Left lung (tissue), 10 donors: ENCODE data around the gene FGF1. TPM values are rescaled to one million over a fixed set of nuclear protein-coding genes. Genes with fewer than 3 reads are reported as not detected.
"Not testable (repeated sequence)": the region's sequence is repeated elsewhere in the genome, so short reads cannot be mapped to it uniquely, and the experiment has no call there.

Source experiments
- ATAC-seq: fragments of 200-7000 bp; cut with Tn5 transposase; one replicate; pipeline ENCODE4 v1.9.1; 2020; ENCODE audit warnings: moderate library complexity
- DNase-seq, 4 donors: peaks; one replicate each; pipeline ENCODE4 v3.0.0-alpha.2; 2013 to 2020
- H3K27ac ChIP-seq, 2 donors: fragments of 200-600 bp; sonication (generic) in 1 of 2; one replicate each; pipeline versions ENCODE4 v1.5.0 to v1.8.0; 2020 to 2021
- H3K27me3 ChIP-seq, 2 donors: fragments of 200-600 bp; sonication (generic) in 1 of 2; one replicate each; pipeline versions ENCODE4 v1.5.0 to v1.8.0; 2020 to 2021
- H3K36me3 ChIP-seq, 2 donors: fragments of 200-600 bp; sonication (generic) in 1 of 2; one replicate each; pipeline versions ENCODE4 v1.5.0 to v1.8.0; 2020 to 2021
- H3K4me1 ChIP-seq, 2 donors: fragments of 200-600 bp; one replicate each; pipeline ENCODE4 v1.8.0; 2021
- H3K4me3 ChIP-seq, 2 donors: fragments of 200-600 bp; sonication (generic) in 1 of 2; one replicate each; pipeline versions ENCODE4 v1.5.0 to v1.8.0; 2020 to 2021; ENCODE audit warnings: mild to moderate bottlenecking in 1 of 2
- H3K9me3 ChIP-seq, 2 donors: fragments of 200-600 bp; sonication (generic) in 1 of 2; one replicate each; pipeline versions ENCODE4 v1.5.0 to v1.8.0; 2020 to 2021
- intact Hi-C, 2 donors: fragments of 100-400 bp; cut with DNase I; formaldehyde crosslinking; loops; one replicate each; pipeline versions ENCODE4 v1.11.2 to v1.14.2; 2022
- polyA plus RNA-seq, 6 donors: library from polyadenylated mRNA; unstranded; fragments of 120-200 nt; gene quantifications; one replicate each; pipeline ENCODE4 v1.2.1, GENCODE V29; 2013; ENCODE audit not compliant: insufficient read length in 6 of 6
- total RNA-seq, 2 donors: library from RNA; stranded (reverse); fragmentation: NEBNext Ultra II Directional; extraction: Animal tissue kit (Norgen Biotek cat#: 25700); gene quantifications; one replicate each; pipeline ENCODE4 v1.2.1, GENCODE V29; 2021
- TF ChIP-seq, protein P1 (sequence below), 2 donors: fragments of 200-600 bp; sonication (generic) in 1 of 2; IDR thresholded peaks; one replicate each; pipeline versions ENCODE4 v1.5.0 to v1.8.0; 2021; ENCODE audit warnings: antibody characterized with exemption in 2 of 2
- donor health status: DM: no; HTN: yes; CAD: no.
- donor health status: DM: no; HTN: no; CAD: no.

The FGF1 gene
- total and polyA plus RNA-seq, 8 donors = 0.41 to 1.9 (median 1.4) TPM

DNA sequence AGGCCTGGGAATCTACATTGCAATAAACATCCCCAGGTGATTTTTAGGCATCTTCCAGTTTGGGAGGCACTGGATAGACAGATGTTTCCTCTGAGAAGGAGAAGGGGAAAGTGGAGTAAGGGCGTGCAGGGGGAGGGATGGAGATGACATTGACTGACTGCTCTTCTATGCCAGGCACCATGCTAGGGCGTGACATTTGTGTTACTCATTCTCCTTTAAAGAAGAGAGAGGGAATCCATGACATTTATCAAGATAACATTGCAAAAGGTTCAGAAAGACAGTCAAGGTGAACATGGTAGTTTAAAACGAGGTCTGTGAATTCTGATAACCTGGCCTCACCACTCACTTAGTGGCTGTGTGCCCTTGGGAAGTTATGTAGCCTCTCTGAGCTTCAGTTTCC lies 35.8 kb downstream of the FGF1 start:
- no peaks in the 10 kb centered on the region for H3K9me3 ChIP-seq
- ATAC-seq (no peak), DNase-seq (no peak)
- H3K36me3 ChIP-seq = no peaks in the 10 kb centered on the region
- intact Hi-C loops = no loop called here
- no peak overlapping the region for H3K27ac ChIP-seq
- H3K4me1 ChIP-seq = no peaks in the 10 kb centered on the region
- TF ChIP-seq, protein P1, sequence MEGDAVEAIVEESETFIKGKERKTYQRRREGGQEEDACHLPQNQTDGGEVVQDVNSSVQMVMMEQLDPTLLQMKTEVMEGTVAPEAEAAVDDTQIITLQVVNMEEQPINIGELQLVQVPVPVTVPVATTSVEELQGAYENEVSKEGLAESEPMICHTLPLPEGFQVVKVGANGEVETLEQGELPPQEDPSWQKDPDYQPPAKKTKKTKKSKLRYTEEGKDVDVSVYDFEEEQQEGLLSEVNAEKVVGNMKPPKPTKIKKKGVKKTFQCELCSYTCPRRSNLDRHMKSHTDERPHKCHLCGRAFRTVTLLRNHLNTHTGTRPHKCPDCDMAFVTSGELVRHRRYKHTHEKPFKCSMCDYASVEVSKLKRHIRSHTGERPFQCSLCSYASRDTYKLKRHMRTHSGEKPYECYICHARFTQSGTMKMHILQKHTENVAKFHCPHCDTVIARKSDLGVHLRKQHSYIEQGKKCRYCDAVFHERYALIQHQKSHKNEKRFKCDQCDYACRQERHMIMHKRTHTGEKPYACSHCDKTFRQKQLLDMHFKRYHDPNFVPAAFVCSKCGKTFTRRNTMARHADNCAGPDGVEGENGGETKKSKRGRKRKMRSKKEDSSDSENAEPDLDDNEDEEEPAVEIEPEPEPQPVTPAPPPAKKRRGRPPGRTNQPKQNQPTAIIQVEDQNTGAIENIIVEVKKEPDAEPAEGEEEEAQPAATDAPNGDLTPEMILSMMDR (IDR thresholded peaks at IDR 0.05) = no peak
- no peaks in the 10 kb centered on the region for H3K27me3 ChIP-seq
- no peak overlapping the region for H3K4me3 ChIP-seq

DNA sequence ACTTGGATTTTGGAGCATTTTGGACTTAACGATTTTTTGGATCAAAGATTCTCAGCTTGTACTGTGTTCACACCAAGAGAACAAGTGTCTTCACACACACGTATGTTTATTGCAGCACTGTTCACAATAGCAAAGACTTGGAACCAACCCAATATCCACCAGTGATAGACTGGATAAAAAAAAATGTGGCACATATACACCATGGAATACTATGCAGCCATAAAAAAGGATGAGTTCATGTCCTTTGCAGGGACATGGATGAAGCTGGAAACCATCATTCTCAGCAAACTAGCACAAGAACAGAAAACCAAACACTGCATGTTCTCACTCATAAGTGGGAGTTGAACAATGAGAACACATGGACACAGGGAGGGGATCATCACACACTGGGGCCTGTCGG lies 37.8 kb downstream of the FGF1 start:
- H3K4me1 ChIP-seq, DNase-seq, H3K4me3 ChIP-seq, ATAC-seq, H3K36me3 ChIP-seq, H3K9me3 ChIP-seq, H3K27me3 ChIP-seq, H3K27ac ChIP-seq, intact Hi-C loops: not testable (repeated sequence)

DNA sequence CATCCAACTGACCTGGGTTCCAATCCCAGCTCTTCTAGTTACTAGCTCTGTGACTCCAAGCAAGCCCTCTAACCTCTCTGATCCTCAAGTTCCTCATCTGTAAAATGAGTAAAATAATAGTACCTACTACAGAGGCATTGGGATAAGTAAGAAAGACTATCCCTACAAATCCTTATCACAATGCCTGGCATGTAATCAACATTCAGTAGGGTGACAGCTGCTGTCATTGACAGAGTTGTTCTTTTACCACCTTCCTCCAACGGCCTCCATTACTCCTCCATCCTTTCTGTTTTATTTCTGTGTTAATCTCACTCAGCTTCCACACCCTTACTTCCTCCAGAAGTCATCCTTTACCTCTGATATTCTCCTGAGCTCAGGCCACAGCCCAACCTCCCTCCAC lies 40.4 kb downstream of the FGF1 start:
- Histone ChIP-seq H3K9me3 (no peaks in the 10 kb centered on the region), H3K36me3 (no peaks in the 10 kb centered on the region), H3K4me1 (peaks cover 0 to 3% of the 10 kb centered on the region in 2 donors), H3K27me3 (no peaks in the 10 kb centered on the region), H3K4me3 (no peak overlapping the region), H3K27ac (no peak overlapping the region)
- TF ChIP-seq, protein P1 (IDR thresholded peaks at IDR 0.05) = no peak
- ATAC-seq = no peak
- no peak for DNase-seq
- intact Hi-C loops = no loop called here

DNA sequence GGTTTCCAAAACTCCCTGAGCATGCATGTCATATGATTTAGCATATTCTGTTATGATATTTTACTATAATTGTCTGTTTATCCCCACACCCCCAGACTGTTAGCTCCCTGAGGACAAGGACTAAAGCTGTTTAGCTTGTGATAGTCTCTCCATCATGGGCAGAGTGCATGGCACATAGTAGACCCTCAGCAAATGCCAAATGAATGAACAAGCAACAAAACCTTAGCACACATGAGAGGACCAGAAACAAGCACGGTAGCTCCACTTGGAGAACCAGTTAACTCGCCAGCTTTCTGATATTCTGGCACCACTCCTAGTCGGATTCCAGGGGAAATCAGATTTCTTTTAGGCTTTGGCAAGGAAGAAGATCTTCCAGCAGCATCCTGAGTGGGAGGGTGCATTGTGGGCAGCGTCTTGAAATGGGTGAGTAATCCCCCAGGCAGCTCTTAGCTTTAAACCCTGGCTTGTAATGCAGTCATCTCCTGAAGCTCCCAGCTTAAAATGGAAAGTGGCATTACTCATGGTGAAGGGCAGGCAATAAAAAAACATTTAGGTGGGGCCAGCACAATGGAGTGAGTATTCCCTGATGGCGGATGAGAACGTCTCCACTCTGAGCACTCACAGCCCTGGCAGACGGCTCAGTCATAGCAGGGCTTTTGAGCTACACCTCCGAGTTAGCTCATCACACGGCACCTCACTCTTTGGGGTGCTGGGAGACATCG lies 41.1 kb downstream of the FGF1 start:
- Histone ChIP-seq H3K36me3 (no peaks in the 10 kb centered on the region), H3K27me3 (no peaks in the 10 kb centered on the region), H3K27ac (no peak overlapping the region), H3K4me1 (peaks cover 0 to 3% of the 10 kb centered on the region in 2 donors), H3K4me3 (no peak overlapping the region), H3K9me3 (no peaks in the 10 kb centered on the region)
- TF ChIP-seq, protein P1 (IDR thresholded peaks at IDR 0.05) = no peak
- peak; percentile 89 for ATAC-seq
- intact Hi-C loops = no loop called here
- DNase-seq = no peak

DNA sequence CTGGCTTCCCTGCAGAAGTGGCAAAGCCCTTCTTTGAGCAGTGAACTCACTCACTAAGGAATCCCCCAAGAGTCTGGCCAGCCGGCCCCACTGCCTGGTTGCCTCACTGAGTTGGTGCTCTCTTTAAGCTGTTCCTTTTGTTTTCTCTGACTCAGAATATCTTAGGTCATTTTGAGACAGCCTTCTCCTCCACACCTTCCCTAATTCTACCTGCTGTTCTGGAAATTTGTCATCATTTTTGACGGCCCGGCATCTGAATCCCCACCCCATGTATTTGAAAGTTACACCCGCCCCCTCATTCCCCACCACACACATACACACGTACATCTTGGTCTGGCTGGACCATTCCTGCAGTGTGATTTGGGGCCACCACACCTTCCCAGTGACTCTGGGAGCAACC lies 41.8 kb downstream of the FGF1 start:
- Histone ChIP-seq H3K4me3 (no peak overlapping the region), H3K4me1 (peaks cover 0 to 3% of the 10 kb centered on the region in 2 donors), H3K27ac (no peak overlapping the region), H3K36me3 (no peaks in the 10 kb centered on the region), H3K27me3 (no peaks in the 10 kb centered on the region), H3K9me3 (no peaks in the 10 kb centered on the region)
- ATAC-seq = no peak
- DNase-seq = no peak
- TF ChIP-seq, protein P1 (IDR thresholded peaks at IDR 0.05) = no peak
- intact Hi-C loops = no loop called here

DNA sequence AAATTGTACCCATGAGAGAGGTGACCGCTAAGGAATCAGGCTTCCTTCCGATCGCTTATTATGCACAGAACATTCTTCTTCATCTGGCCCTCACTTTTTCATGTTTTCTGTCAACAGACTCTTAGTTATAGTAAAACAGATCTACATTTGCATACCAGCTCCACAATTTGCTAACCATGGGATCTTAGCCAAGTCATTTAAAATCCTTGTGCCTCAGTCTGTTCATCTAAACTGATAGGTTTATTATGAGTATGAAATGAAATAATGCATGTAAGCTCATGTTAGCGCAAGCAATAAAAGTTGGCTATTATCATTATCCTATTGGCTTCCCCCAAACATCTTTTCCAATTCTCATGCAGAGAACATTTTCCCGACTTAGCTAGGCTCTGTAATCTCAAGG lies 42.3 kb downstream of the FGF1 start:
- Histone ChIP-seq H3K27me3 (no peaks in the 10 kb centered on the region), H3K9me3 (no peaks in the 10 kb centered on the region)

More for the DNA sequence above, 42.3 kb downstream of the FGF1 start:
- Histone ChIP-seq H3K36me3 (no peaks in the 10 kb centered on the region), H3K4me3 (no peak overlapping the region), H3K4me1 (peaks cover 0 to 3% of the 10 kb centered on the region in 2 donors), H3K27ac (no peak overlapping the region)
- ATAC-seq = no peak
- no peak for DNase-seq
- TF ChIP-seq, protein P1 (IDR thresholded peaks at IDR 0.05) = no peak
- intact Hi-C loops = no loop called here
